Stimulated activated CD8-positive, alpha-beta memory T cell treated with anti-CD3 and anti-CD28 coated beads, Interleukin-4, amount 100 ng/mL, for 1 hour (primary cell): ENCODE results near the gene ZDHHC7.
A peak's percentile ranks its signal among the peaks of the same experiment; 100 is the strongest.

ENCODE experiments used
- DNase-seq, 2 donors: peaks; one replicate each; pipeline ENCODE4 v3.0.0-alpha.2; 2020; ENCODE audit warnings: low read depth in 2 of 2, low spot score in 1 of 2

The ZDHHC7 gene

DNA sequence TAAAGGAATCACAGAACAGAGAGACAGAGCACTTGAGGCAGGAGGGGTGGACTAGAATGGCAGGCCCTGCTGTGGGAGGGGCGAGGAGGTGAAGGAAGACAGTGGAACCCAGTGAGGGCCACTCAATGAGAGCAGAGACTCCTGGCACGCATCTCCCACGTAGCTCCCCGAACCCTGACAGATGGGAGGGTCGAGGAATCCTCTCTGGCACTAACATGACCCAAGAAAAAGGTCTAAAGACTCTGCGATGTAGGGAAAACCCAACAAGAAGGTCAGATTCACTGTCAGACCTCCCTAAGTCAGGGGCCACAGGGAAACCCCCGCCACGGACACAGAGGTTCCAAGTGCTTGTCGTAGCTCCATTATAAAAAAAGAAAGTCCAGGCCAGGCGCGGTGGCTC is 15.0 kb downstream of the ZDHHC7 start:
- DNase-seq: no peak

DNA sequence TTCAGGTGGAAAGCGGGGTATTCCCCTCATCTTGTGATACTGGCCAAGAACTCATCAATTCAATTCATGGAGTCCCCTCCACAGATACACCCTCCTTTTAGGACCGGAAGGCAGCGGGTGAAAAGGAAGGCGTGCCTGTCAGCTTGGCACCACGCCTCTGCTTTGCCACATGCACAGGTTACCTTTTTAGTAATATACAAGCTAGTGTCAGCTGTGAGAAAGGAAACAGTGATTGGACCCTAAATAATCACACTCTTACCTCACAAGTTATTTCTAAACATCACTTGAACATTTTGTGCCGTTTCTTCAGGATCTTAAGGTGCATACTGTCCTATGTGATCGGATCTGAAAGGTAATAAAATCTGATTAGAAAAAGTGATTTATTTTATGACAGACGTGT is 15.7 kb downstream of the ZDHHC7 start:
- no peak for DNase-seq

DNA sequence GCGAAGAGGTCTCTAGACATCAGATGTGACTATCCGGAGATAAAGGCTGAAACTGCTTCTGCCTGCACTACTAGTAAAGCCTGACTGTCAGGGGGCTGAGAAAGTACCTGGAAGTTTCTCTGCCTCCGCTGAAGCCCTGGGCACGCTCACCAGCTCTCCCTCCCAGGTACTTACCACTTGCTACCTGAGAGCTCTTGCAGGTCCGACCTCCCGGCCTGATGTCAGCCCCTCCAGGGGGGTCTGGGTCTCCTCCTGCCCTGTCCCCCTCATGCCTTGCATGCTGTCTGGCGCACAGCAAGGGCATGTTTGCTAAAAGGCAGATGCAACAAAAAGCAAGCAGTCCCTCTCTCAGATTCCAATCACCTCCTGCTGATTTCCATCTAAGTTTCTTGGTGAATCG is 17.4 kb downstream of the ZDHHC7 start:
- no peak for DNase-seq

DNA sequence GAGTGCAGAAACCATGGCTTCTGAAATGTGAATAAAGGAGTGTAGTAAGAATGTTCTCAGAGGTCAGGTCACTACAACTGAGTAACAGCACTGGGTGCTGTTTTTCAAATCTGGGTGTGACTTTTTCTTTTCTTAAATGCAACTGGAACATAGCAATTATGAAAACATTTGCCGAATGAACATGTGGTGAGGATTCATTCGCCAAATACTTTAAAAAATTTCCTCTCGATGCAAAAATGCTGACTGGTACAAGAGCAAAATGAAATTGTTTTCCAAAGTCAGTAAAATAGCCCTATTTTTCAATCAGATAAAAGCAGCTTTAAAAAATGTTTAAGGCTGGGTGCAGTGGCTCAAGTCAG is 18.6 kb downstream of the ZDHHC7 start:
- no peak for DNase-seq

DNA sequence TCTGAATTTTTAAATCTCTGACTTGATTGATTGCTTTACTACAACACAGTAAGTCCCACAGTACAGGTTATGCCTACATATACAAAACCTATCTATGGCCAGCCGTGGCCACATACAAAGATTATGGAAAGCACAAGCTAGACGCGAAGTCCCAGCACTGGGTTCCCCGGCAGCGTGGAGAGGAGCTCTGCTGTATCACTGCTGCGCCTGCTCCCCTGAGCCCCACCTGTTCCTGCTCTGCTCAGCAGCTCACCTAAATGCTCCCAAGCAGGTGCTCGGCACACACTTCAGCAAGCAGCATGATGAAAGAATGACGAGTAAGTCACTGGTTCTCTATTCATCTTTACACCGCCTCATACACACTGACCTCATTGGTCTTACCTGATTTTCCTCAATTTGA is 20.6 kb downstream of the ZDHHC7 start:
- DNase-seq: no peak

DNA sequence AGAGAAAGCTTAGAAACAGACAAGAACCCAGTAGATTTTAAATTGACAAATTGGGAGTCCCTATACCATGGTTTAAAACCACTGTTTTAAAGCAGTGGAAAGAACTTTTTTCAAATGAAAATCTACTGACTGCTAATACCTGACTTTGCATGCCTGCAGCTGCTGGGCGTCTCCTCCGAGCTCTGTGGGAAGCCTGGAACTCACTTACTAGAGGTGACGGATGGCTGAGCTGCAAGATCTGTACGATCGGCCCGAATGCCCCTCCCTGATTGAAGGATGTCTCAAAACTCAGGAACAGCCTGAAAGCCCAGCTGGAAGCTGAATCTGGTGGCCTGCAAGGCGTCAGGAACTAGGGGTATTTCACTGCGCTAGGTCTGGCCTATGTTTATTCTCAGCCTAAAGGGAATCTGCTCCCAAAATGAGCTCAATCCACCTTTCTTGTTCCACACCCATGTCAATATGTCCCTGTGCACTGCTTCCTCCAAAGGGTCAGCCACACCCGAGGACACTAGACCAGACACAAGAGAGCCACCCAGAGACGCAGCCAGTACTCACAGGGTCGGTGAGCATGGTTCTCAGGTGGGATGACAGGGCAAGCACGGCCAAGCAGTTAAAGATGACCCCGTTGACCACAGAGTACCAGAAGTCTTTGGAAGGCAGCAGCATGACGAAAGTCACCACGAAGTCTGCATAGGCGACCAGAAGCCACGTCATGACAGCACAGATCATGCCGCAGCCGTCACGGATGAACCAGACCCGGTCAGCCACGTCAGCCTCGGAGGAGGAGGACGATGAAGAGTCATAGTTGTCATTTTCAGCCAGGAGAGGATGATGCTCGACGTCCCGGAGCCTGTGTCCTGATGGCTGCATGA is 21.4 kb downstream of the ZDHHC7 start:
- DNase-seq: no peak

DNA sequence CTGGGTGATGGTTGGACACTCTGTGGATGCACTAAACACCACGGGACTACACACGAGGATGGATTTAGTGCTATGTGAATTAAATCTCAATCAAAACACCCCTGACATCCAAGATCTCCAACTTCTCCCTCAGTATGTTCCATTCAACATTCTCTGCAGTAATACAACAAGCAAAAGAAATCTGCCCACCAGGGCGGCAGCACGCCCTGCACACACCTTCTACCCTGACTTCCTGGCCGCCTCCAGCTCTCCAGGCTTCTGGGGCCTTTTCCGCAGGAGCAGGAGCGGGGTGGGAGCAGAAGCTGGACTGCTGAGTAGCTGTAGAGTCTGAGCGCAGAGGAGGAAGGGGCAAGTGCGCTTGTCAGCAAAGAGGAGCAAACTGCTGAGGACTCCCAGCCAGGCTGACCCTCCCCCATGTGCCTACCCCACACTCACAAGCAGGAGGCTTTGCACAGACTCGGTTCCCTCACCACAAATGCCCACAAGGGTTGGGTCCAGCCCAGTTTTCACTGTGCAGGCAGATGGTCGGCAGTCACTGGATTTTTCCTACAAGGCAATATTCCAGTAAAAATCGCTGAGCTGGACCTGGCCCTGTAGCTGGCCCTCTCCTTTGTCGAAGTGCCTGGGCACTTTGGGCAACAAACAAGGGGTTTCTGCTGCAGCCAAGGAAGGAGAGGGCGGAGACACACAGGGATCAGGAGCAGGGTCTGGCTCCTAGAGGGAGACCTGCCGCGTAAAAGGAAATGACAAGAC is 22.8 kb downstream of the ZDHHC7 start:
- DNase-seq: no peak

DNA sequence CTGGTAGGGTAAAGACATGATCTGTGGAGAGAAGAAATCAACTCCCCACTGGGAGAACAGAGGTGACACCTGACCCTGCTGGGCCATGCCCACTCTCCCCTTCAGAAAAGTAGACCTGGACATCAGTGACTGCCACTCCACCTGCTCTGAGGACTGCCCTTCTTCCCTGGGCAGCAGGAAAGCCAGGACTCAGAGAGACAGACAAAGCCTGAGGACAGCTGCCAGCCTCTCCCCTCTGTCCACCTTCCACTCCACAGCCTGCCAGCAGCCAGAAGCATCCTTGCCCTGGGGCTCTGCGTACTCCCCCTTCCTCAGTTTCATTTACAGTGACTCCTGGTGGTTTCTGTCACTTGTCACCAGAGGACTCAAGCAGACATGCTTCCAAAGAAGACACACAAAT is 24.5 kb downstream of the ZDHHC7 start:
- no peak for DNase-seq

DNA sequence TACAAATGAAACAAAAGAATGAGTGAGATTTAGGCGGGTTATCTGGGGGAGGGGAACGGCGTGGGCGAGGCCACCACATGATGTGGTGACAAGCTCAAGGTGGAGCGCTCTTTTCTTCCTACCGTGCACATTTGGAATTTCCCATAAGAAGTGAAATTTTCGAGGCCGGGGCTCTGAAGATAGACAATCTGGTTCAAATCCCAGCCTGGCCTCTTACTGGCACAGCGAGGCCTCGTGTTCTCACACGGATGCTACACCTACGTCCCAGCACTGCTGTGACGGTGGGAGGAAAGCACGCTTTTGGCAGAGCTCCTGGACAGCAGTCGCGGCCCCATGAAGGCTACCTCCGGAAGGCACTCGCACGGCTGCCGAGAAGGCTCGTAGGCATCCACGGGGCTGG is 25.2 kb downstream of the ZDHHC7 start:
- no peak for DNase-seq

DNA sequence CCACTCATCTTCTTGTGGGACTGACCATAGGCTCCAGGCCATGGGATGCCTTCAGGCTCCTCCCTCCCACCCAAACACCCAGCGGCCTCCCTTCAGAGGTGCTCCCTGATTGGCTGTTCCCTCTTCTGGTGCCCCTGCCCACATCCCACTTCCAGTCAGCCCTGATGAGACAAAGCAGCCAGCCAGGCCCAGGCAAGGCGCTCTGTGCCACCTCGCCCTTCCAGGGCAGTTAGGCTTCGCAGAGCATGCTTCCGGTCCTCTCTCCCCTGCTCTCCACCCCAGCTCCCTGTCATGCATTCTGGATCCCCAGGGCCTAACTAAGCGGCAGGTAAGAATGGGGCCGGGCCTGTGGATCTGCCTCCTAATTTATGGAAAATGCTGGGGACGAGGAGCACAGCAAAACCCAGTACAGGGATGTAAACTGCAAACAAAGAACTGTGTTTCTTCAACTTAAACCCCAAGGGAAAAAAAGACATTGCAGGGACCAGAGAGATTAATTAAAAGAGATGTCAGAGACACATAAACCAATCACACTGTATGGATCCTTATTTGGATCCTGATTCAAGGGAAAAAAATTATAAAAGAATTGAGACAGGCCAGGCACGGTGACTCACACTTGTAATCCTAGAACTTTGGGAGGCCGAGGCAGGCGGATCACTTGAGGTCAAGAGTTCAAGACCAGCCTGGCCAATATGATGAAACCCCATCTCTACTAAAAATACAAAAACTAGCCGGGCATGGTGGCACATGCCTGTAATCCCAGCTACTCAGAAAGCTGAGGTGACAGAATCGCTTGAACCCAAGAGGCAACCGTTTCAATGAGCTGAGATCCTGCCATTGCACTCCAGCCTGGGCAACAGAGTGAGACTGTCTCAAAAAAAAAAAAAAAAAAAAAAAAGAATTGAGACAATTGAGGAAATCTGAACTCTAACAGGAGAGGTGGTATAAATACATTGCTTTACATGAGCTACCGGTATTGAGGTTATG is 26.0 kb downstream of the ZDHHC7 start:
- no peak for DNase-seq

DNA sequence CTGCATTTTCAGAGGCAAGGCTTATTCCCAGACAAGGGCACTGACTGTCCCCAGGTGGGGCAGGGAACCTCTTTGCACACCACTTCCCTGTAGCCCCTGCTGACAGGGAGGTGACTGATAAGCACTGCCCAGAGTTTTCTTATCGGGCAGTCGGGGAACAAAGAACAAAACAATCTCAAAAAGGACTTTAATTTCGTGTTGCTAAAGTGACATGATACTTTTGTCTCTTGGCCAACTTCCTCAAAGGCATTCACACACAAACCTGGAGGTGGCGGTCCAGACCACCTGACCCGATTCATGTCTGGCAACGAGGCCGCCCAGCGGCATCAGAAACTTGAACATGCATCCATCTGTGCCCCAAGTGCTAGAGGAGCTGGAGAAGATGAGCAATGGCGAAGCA is 28.9 kb downstream of the ZDHHC7 start:
- no peak for DNase-seq

DNA sequence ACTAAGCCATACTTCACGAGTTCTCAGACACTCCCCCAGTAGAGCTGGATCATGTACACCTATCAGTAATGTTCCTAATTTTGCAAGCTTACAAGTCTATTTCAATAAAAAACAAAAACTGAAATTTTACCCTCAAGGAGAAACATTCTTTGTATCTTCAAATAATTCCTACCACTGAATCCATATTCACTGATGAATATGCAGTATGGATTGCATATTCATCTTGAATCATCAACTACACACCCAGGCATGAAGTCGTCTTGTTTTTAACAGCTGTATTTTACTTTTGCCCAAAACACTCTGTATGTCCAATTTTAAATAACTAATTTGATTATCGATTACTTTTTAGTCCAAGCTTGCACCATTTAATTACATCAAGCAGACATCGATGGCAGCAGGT is 31.8 kb downstream of the ZDHHC7 start:
- DNase-seq: no peak

DNA sequence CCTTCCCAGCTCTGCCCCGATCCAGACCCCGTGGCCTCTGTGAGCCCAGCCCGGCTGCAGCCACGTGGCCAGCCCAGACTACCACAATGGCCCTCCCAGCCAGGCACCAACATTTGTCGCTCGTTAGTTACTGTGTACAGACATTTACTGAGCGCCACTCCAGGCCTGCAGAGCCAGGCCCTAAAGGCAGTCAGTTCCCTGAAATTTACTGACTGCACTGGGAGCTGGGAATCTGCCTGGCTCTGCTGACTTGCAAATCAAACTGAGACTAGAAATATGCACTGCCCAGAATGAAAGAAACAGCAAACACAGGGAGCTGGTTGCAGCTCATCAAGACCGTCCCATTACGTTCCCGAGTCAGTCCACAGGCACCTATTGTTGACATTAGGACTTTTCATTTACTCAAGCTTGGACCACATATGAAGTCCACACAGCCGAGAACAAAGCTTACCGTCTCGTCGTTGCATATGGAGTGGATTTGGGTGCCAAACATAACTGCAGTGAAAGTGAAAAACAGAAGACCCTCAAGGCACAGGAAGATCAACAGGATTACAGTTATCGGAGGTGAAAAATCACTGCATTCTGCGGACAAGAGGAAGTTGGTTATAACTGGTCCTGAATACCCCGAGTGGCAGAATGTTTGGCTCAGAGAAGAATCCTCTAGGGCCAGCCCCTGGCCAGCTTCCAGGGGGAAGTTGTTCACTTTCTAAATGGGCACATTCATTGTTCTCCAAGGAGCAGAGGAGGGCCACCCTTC is 34.5 kb downstream of the ZDHHC7 start:
- DNase-seq: no peak

DNA sequence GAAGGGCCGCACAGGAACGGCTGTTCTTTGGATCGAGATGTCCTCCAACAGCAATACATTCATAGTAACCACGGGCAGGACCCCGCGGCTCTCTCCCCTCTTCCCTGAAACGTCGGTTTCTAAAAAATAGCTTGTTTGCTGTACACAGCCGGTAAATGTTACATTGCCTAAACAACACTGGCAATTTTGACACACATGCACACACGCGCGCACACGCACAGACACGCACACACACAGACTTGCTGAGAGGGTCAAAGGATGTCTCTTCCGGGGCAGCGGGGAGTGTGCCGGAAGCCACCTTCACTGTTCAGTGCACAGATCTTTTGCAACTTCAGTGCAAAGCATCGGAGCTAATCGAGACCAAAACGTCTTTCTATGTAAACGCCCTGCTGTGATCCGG is 35.8 kb downstream of the ZDHHC7 start:
- DNase-seq: no peak

DNA sequence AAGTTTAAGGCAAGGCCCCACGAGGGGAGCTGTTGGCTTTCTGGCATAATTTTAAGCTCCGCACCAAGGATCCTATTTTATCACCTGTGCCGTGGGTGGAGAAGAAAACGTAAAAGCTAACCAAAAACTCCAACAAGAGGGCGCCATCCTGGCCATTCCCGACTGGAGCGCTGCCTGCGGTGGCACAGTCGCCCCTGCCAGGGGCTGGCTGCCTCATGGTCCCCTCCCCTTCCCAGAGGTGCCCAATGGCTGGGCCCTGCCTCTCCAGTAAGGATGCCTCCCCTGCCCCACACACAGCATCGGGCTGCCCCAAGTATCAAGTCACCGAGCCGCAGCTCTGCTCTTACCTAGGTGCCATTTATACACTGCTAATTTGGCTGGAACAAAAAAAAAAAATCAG is 36.3 kb downstream of the ZDHHC7 start:
- DNase-seq: no peak

DNA sequence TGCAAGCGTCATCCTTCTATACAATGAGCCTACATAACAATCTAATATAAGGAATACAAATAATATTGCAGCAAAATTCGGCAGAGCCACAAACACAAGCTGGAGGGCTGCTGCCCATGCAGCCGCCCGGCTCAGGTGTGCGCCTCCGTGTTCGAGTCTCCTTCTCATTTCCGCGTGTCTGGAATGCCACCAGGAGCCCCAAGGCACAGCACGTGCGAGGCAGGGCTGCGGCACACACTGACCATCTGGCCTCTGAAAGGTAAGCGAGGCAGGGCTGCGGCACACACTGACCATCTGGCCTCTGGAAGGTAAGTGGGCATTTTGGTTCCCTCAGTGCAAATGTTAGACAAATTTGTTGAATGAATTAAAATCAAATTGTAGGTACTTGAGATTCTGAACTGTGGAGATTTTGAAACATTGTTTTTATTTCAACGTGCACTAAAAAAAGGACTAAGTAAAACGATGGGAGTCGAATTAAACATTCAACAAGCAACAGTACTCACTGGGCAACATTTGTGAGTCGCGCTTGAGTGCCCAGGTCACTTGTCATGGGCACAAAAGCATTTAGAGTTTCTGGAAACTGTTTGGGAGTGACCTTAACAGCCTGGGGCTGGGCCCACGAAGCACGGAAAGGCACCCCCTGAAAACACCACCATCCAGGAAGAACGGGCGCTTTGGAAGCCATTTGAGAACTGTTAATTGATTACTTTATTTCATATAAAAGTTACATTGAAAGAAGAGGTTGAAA is 37.4 kb downstream of the ZDHHC7 start:
- DNase-seq: no peak

DNA sequence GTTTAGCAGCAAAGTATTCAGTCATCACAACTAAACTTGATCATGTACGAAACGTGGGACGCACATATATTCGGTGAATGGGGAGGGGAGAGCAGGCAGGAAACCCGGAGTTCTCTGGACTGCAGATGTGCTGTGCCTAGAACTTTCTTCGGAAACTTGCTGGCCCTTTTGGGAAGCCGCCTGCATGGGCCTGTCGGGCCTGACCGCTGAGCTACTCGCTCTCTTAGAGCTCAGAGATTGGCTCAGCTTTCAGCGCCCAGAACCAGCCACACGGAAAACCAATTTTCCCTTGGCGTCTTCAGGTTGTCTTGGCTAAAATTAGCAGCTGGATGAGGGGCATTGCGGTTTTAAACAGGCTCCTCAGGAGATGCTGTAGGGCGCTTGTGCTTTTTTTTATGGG is 38.1 kb downstream of the ZDHHC7 start:
- no peak for DNase-seq

DNA sequence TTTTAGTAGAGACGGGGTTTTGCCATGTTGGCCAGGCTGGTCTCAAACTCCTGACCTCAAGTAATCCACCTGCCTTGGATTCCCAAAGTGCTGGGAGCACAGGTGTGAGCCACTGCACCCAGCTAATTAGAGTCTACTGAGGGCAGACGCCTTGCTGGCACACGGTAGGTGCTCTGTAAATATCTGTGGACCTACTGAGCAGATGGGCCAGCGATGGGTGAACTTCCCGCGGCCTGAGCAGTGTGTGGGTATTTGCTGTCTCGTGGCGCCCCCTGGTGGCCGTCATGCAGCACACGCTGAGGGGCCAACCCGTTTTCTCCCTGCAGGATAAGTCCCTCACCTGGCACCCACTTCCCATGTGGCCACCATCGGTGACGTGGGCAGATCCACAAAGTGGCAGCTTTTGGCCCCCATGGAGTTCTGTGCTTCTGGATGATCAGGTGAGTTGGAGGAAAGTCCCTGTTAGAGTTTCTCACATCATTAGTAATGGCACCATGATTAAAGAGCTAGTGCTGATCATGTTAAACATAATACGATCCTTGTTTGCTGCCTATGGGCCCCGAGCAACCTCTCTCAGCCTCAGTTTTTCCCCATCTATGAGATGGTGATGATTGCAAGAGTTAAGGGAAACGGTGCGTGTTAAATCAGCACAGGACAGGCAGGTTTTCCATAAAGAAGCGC is 40.7 kb downstream of the ZDHHC7 start:
- peak; percentile 54 to 60 for DNase-seq

DNA sequence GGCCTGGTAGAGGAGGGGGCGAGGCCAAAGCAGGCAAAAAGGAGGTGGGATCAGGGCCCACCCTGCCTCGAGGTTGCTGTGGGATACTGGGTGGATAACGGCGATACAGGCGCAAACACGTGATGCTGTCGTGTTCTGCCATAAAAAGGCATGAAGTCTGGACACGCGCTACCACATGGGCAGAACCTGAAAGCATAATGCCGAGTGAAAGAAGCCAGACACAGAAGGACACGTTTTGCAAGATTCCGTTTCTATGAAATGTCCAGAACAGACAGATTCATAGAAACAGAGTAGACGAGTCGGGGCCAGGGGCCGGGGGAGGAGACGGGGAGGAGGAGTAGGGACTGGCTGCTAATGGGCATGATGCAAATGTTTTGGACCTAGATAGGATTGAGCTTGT is 43.5 kb downstream of the ZDHHC7 start:
- DNase-seq: no peak
